Lung (tissue), 12 donors: ENCODE measurements around the gene DIAPH1. TPM values are rescaled to one million over a fixed set of nuclear protein-coding genes. Genes with fewer than 3 reads are reported as not detected.
A peak's percentile ranks its signal among the peaks of the same experiment; 100 is the strongest.

Source experiments
- ATAC-seq: fragments of 200-7000 bp; cut with Tn5 transposase; one replicate; pipeline ENCODE4 v1.9.1; 2020; ENCODE audit warnings: moderate number of reproducible peaks; ENCODE audit not compliant: insufficient read depth, low FRiP score
- DNase-seq, 3 donors: peaks; one replicate each; pipeline ENCODE4 v3.0.0-alpha.2; 2013 to 2017
- H3K27ac ChIP-seq, 2 donors: one replicate each; pipeline ENCODE4 v1.5.1; 2013; ENCODE audit warnings: mild to moderate bottlenecking in 2 of 2, moderate library complexity in 2 of 2, control low read depth in 1 of 2, inconsistent platforms in 1 of 2, low read depth in 1 of 2, low read length in 1 of 2
- H3K27me3 ChIP-seq, 3 donors: one replicate each; pipeline ENCODE4 v1.5.1; 2013; ENCODE audit warnings: low read length in 2 of 3; ENCODE audit not compliant: control insufficient read depth in 3 of 3, insufficient read depth in 3 of 3
- H3K36me3 ChIP-seq, 4 donors: one replicate each; pipeline ENCODE4 v1.5.1; 2013; ENCODE audit warnings: low read length in 4 of 4, mild to moderate bottlenecking in 1 of 4, moderate library complexity in 1 of 4; ENCODE audit not compliant: control insufficient read depth in 4 of 4, insufficient read depth in 4 of 4
- H3K4me1 ChIP-seq, 5 donors: one replicate each; pipeline ENCODE4 v1.5.1; 2013; ENCODE audit warnings: low read length in 5 of 5, mild to moderate bottlenecking in 2 of 5, moderate library complexity in 1 of 5; ENCODE audit not compliant: control insufficient read depth in 5 of 5, insufficient read depth in 5 of 5
- H3K4me3 ChIP-seq: one replicate; pipeline ENCODE4 v1.5.1; 2013; ENCODE audit warnings: mild to moderate bottlenecking, control low read depth, moderate library complexity
- H3K9ac ChIP-seq, 2 donors: one replicate each; pipeline ENCODE4 v1.5.1; 2013; ENCODE audit warnings: low read length in 2 of 2, control low read depth in 1 of 2; ENCODE audit not compliant: insufficient read depth in 1 of 2
- H3K9me3 ChIP-seq, 4 donors: one replicate each; pipeline ENCODE4 v1.5.1; 2013; ENCODE audit warnings: low read length in 3 of 4, mild to moderate bottlenecking in 1 of 4, moderate library complexity in 1 of 4; ENCODE audit not compliant: control insufficient read depth in 4 of 4, insufficient read depth in 3 of 4
- CTCF ChIP-seq: IDR thresholded peaks from 2 replicates; pipeline ENCODE4 v1.5.1; 2012; ENCODE audit warnings: mild to moderate bottlenecking; ENCODE audit errors: control extremely low read depth, extremely low read depth
- WGBS, 2 donors: extraction: QIAGEN DNeasy Blood & Tissue Kit; methylation state at CpG; one replicate each; pipeline ENCODE4 v1.1.7; 2013; 5-methylcytosine and 5-hydroxymethylcytosine counted together
- polyA plus RNA-seq, 2 donors: library from polyadenylated mRNA; stranded (reverse); fragments of 200-250 nt; gene quantifications; one replicate each; pipeline ENCODE4 v1.2.1, GENCODE V29; 2013
- total RNA-seq, 2 donors: library from RNA; depleted of rRNA in 1 of 2; stranded (reverse); fragments of >200 nt in 1 of 2; gene quantifications; one replicate each; pipeline ENCODE4 v1.2.1, GENCODE V29; 2014 to 2021
- donor health status: control.
- donor health status: control.
- donor health status: Bipolar disorder and iron deficiency.
- donor health status: healthy.
- donor health status: DM: yes; HTN: yes; CAD: no.

Gene DIAPH1
- total and polyA plus RNA-seq, 4 donors: 41.7 to 151 (median 64.4) TPM

DNA sequence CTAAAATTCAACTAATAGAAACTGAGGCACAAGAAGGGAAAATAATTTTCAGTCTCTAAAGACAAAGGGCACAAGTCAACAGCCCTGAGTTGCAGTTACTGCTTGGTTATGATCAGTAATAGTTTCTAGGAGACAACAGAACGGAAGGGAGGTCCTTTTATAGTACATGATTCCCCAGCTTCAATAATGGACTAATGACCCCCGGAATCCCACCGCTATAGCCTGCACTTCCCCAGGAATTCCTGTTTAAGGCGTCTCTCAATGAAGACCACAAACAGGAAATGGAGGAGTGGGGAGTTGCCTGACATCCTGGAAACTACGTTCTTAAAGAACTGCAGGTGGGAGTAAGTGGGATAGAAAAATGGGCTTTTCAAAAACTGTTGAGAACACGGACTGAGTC, 60.6 kb downstream of the DIAPH1 start:
- Histone ChIP-seq H3K27me3 (no peaks in the 10 kb centered on the region), H3K4me3 (no peak overlapping the region), H3K36me3 (peaks cover 0 to 12% (median 1%) of the 10 kb centered on the region in 4 donors), H3K27ac (peak overlapping the region; percentile 74 to 76), H3K4me1 (peaks cover 1 to 25% (median 14%) of the 10 kb centered on the region in 5 donors), H3K9ac (peak overlapping the region in 1 of 2 donors; percentile 3), H3K9me3 (peaks cover 0 to 2% (median 0%) of the 10 kb centered on the region in 4 donors)
- no peak for ATAC-seq
- DNase-seq: peak in 1 of 3 donors; percentile 27
- no peak for TF ChIP-seq CTCF
- 36 to 43% methylated on average over 6 of the region's 6 CpGs for WGBS, 2 donors

GRCh38 chr5:141557681-141558136, 61.1 kb downstream of the DIAPH1 start:
- Histone ChIP-seq H3K9me3 (peaks cover 0 to 2% (median 0%) of the 10 kb centered on the region in 4 donors), H3K36me3 (peaks cover 0 to 12% (median 2%) of the 10 kb centered on the region in 4 donors), H3K4me3 (no peak overlapping the region), H3K9ac (peak overlapping the region; percentile 60 to 77), H3K4me1 (peaks cover 1 to 25% (median 14%) of the 10 kb centered on the region in 5 donors), H3K27me3 (no peaks in the 10 kb centered on the region), H3K27ac (peak overlapping the region; percentile 74 to 93)
- 56 to 58% methylated on average over 11 of the region's 11 CpGs for WGBS, 2 donors
- DNase-seq (peak; percentile 91 to 96 (median 96)), ATAC-seq (peak; percentile 72)
- TF ChIP-seq CTCF: peak; percentile 60

DNA sequence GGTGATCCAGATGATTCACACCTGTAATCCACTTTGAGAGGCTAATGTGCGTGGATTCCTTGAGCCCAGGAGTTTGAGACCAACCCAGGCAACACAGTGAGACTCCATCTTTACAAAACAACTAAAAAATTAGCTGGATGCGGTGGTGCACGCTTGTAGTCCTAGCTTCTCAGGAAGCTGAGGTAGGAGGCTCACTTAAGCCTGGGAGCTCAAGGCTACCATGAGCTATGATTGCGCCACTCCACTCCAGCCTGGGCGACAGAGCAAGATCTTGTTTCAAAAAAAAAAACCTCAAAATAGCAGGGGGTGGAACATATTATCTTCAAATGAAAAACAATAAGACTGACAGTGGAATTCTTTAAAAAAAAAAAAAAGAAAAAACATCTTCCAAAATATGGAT, 70.9 kb downstream of the DIAPH1 start:
- Histone ChIP-seq H3K27ac (no peak overlapping the region), H3K27me3 (no peaks in the 10 kb centered on the region), H3K4me3 (no peak overlapping the region), H3K36me3 (peaks cover 7 to 19% (median 9%) of the 10 kb centered on the region in 4 donors), H3K9me3 (peaks cover 0 to 10% (median 4%) of the 10 kb centered on the region in 4 donors), H3K4me1 (no peaks in the 10 kb centered on the region), H3K9ac (no peak overlapping the region)
- no peak for TF ChIP-seq CTCF
- ATAC-seq (no peak), DNase-seq (no peak)
- 97 to 99% methylated on average over 5 of the region's 5 CpGs for WGBS, 2 donors

GRCh38 chr5:141547488-141547887, 71.3 kb downstream of the DIAPH1 start:
- ATAC-seq (no peak), DNase-seq (peak in 1 of 3 donors; percentile 51)
- H3K4me1 ChIP-seq: no peaks in the 10 kb centered on the region
- no peak overlapping the region for H3K4me3 ChIP-seq
- H3K9me3 ChIP-seq: peaks cover 0 to 10% (median 4%) of the 10 kb centered on the region in 4 donors
- H3K9ac ChIP-seq: no peak overlapping the region
- no peaks in the 10 kb centered on the region for H3K27me3 ChIP-seq
- H3K27ac ChIP-seq: no peak overlapping the region
- TF ChIP-seq CTCF: no peak
- peaks cover 7 to 16% (median 9%) of the 10 kb centered on the region in 4 donors for H3K36me3 ChIP-seq
- 92 to 100% methylated on average over 1 of the region's 1 CpG for WGBS, 2 donors
